H1 (cell line): ENCODE results near the gene MRPL43. TPM values are rescaled to one million over a fixed set of nuclear protein-coding genes. Genes with fewer than 3 reads are reported as not detected.

Experiments used
- CTCF ChIA-PET: fragments of 300-600 bp; sonication (Branson Sonifier 250); formaldehyde crosslinking; loops from one replicate; lab custom pipeline; 2021; ENCODE audit not compliant: partially characterized antibody; lab: Charles Lee
- POLR2A ChIA-PET: fragments of 300-600 bp; sonication (Branson Sonifier 250); formaldehyde crosslinking; loops from one replicate; lab custom pipeline; 2021; ENCODE audit warnings: inconsistent platforms; ENCODE audit not compliant: partially characterized antibody; lab: Charles Lee
- DNase-seq, 2 experiments: peaks; one replicate each; pipeline versions ENCODE4 v3.0.0 to v3.0.0-alpha.2; 2010 to 2022; ENCODE audit warnings: low spot score in 2 of 2, low read depth in 1 of 2, mixed read lengths in 1 of 2
- FAIRE-seq: peaks from 2 replicates; lab custom pipeline; 2011; peaks lifted over from hg19 to GRCh38; lab: Jason Lieb, UNC
- H2AFZ ChIP-seq: 2 replicates; pipeline ENCODE4 v1.8.1; 2012; ENCODE audit warnings: low read length, inconsistent platforms
- H2AK5ac ChIP-seq: 2 replicates; pipeline ENCODE4 v1.6.1; 2013; ENCODE audit warnings: low read depth, low read length
- H2BK120ac ChIP-seq: replicated peaks from 2 replicates; pipeline ENCODE3; 2013; ENCODE audit warnings: low read depth, low read length, inconsistent platforms
- H2BK12ac ChIP-seq: 2 replicates; pipeline ENCODE4 v1.6.1; 2013; ENCODE audit warnings: low read depth, low read length
- H2BK15ac ChIP-seq: 2 replicates; pipeline ENCODE4 v1.6.1; 2013; ENCODE audit warnings: low read length
- H2BK20ac ChIP-seq: 2 replicates; pipeline ENCODE4 v1.6.1; 2013; ENCODE audit warnings: low read length
- H2BK5ac ChIP-seq: 2 replicates; pipeline ENCODE4 v1.6.1; 2013; ENCODE audit warnings: low read depth, low read length
- H3K14ac ChIP-seq: 2 replicates; pipeline ENCODE4 v1.6.1; 2013; ENCODE audit warnings: inconsistent platforms; ENCODE audit not compliant: insufficient read length
- H3K18ac ChIP-seq: 2 replicates; pipeline ENCODE4 v1.6.1; 2013; ENCODE audit warnings: low read length; ENCODE audit errors: extremely low read depth
- H3K23ac ChIP-seq: 2 replicates; pipeline ENCODE4 v1.6.1; 2013; ENCODE audit warnings: inconsistent platforms; ENCODE audit not compliant: insufficient read length
- H3K23me2 ChIP-seq: 2 replicates; pipeline ENCODE4 v1.6.1; 2013; ENCODE audit warnings: low read depth, low read length
- H3K27ac ChIP-seq: 2 replicates; pipeline ENCODE4 v1.6.1; 2011; ENCODE audit warnings: low read depth, low read length, inconsistent platforms
- H3K27me3 ChIP-seq, 4 experiments: replicated peaks in 1 of 4; 1 replicate in 1 of 4; 2 replicates in 3 of 4; pipeline versions ENCODE4 v1.6.1 to v1.8.1; 2011 to 2013; ENCODE audit warnings: low read length in 3 of 4, mild to moderate bottlenecking in 3 of 4, inconsistent platforms in 2 of 4, mixed read lengths in 2 of 4, moderate library complexity in 1 of 4; ENCODE audit not compliant: control insufficient read depth in 3 of 4, insufficient read depth in 3 of 4; ENCODE audit errors: extremely low read depth in 1 of 4
- H3K36me3 ChIP-seq, 4 experiments: 2 replicates each; pipeline versions ENCODE4 v1.6.1 to v1.8.1; 2011 to 2013; ENCODE audit warnings: mild to moderate bottlenecking in 4 of 4, low read length in 3 of 4, moderate library complexity in 2 of 4, control low read depth in 1 of 4, inconsistent platforms in 1 of 4; ENCODE audit not compliant: insufficient read depth in 4 of 4, control insufficient read depth in 2 of 4
- H3K4ac ChIP-seq: replicated peaks from 2 replicates; pipeline ENCODE3; 2013; ENCODE audit warnings: low read length, low read depth, mixed read lengths, inconsistent platforms; ENCODE audit not compliant: insufficient read length
- H3K4me1 ChIP-seq, 4 experiments: replicated peaks in 1 of 4; 1 replicate in 1 of 4; 2 replicates in 3 of 4; pipeline versions ENCODE4 v1.6.1 to v1.8.1; 2011 to 2013; ENCODE audit warnings: low read length in 3 of 4, inconsistent platforms in 2 of 4, mixed read lengths in 1 of 4; ENCODE audit not compliant: insufficient read depth in 4 of 4, control insufficient read depth in 3 of 4
- H3K4me2 ChIP-seq, 2 experiments: 2 replicates each; pipeline versions ENCODE4 v1.6.1 to v1.8.1; 2011 to 2013; ENCODE audit warnings: low read depth in 2 of 2, low read length in 2 of 2, control low read depth in 1 of 2, inconsistent platforms in 1 of 2, mild to moderate bottlenecking in 1 of 2; ENCODE audit not compliant: insufficient read depth in 1 of 2
- H3K4me3 ChIP-seq, 4 experiments: fragments of 200-600, 300-600 bp in 1 of 4; sonication (generic), shearing (Covaris generic), sonication (Bioruptor Twin) in 1 of 4; 2 replicates each; pipeline versions ENCODE4 v1.5.1 to v1.8.1; 2011 to 2016; ENCODE audit warnings: low read length in 4 of 4, low read depth in 3 of 4, control low read depth in 2 of 4, inconsistent platforms in 2 of 4, mild to moderate bottlenecking in 2 of 4, mixed read lengths in 1 of 4, moderate library complexity in 1 of 4; ENCODE audit not compliant: insufficient read depth in 2 of 4; ENCODE audit errors: extremely low read depth in 1 of 4
- H3K56ac ChIP-seq: replicated peaks from 2 replicates; pipeline ENCODE3; 2013; ENCODE audit warnings: low read depth, mild to moderate bottlenecking, mixed read lengths, low read length, inconsistent platforms; ENCODE audit not compliant: insufficient read length
- H3K79me1 ChIP-seq: 2 replicates; pipeline ENCODE4 v1.6.1; 2013; ENCODE audit warnings: low read depth, low read length, control low read depth
- H3K79me2 ChIP-seq, 2 experiments: 2 replicates each; pipeline versions ENCODE4 v1.6.1 to v1.8.1; 2012 to 2013; ENCODE audit warnings: low read length in 2 of 2, mild to moderate bottlenecking in 2 of 2, inconsistent platforms in 1 of 2; ENCODE audit not compliant: insufficient read depth in 2 of 2, control insufficient read depth in 1 of 2
- H3K9ac ChIP-seq, 4 experiments: replicated peaks in 1 of 4; 1 replicate in 1 of 4; 2 replicates in 3 of 4; pipeline versions ENCODE4 v1.6.1 to v1.8.1; 2011 to 2013; ENCODE audit warnings: low read depth in 3 of 4, low read length in 3 of 4, control low read depth in 2 of 4, mild to moderate bottlenecking in 2 of 4, moderate library complexity in 2 of 4, inconsistent platforms in 1 of 4; ENCODE audit errors: extremely low read depth in 1 of 4
- H3K9me3 ChIP-seq, 2 experiments: 2 replicates each; pipeline versions ENCODE4 v1.6.1 to v1.8.1; 2012 to 2013; ENCODE audit warnings: mild to moderate bottlenecking in 2 of 2, moderate library complexity in 2 of 2, control low read depth in 1 of 2, inconsistent platforms in 1 of 2, low read depth in 1 of 2, low read length in 1 of 2, mixed read lengths in 1 of 2; ENCODE audit not compliant: insufficient read depth in 2 of 2
- H4K20me1 ChIP-seq, 2 experiments: replicated peaks in 1 of 2; 2 replicates each; pipeline versions ENCODE3 to v1.8.1; 2011 to 2013; ENCODE audit warnings: inconsistent platforms in 2 of 2, low read length in 2 of 2, mild to moderate bottlenecking in 1 of 2; ENCODE audit not compliant: insufficient read depth in 2 of 2, control insufficient read depth in 1 of 2
- H4K5ac ChIP-seq: 2 replicates; pipeline ENCODE4 v1.6.1; 2013; ENCODE audit warnings: low read length, low read depth, mixed read lengths, inconsistent platforms; ENCODE audit not compliant: insufficient read length
- H4K8ac ChIP-seq: 2 replicates; pipeline ENCODE4 v1.8.0; 2013; ENCODE audit warnings: mild to moderate bottlenecking, moderate library complexity, low read length, inconsistent platforms; ENCODE audit not compliant: insufficient read depth; ENCODE audit errors: extremely low read depth
- H4K91ac ChIP-seq: replicated peaks from 2 replicates; pipeline ENCODE3; 2013; ENCODE audit warnings: low read length, mixed read lengths, inconsistent platforms; ENCODE audit not compliant: insufficient read length
- YY1 ChIP-seq: IDR thresholded peaks from 2 replicates; pipeline ENCODE4 v1.6.1; 2011; ENCODE audit warnings: low read depth, mild to moderate bottlenecking, low read length
- WGBS, 2 experiments: shearing (Covaris generic) in 1 of 2; methylation state at CpG; one replicate each; pipeline versions ENCODE4 v1.1.6 to v1.1.7; 2013 to 2015; ENCODE audit warnings: low lambda C conversion rate in 2 of 2, mixed read lengths in 2 of 2, inconsistent platforms in 1 of 2, low coverage in 1 of 2, missing lambda C conversion rate in 1 of 2; ENCODE audit not compliant: insufficient replicate concordance in 2 of 2, insufficient coverage in 1 of 2, insufficient read length in 1 of 2; ENCODE audit errors: extremely low coverage in 1 of 2, missing lambda C conversion rate in 1 of 2; 5-methylcytosine and 5-hydroxymethylcytosine counted together
- polyA plus RNA-seq, 7 experiments: library from polyadenylated mRNA; depleted of rRNA in 3 of 7; stranded (reverse) in 5 of 7; unstranded in 2 of 7; fragments of >200 nt in 5 of 7; fragments of 200-250 nt in 2 of 7; gene quantifications; 1 replicate in 5 of 7; 2 replicates in 1 of 7; 4 replicates in 1 of 7; pipeline versions ENCODE4 v1.2.1 to v1.2.3, GENCODE V29; 2011 to 2013; ENCODE audit warnings: missing spikeins in 2 of 7, mixed read lengths in 2 of 7
- total RNA-seq: library from RNA; stranded (reverse); fragmentation: NEBNext Ultra II Directional; extraction: Animal tissue kit (Norgen Biotek cat#: 25700); gene quantifications from 2 replicates; pipeline ENCODE4 v1.2.1, GENCODE V29; 2021

MRPL43 gene
- total and polyA plus RNA-seq, 2 of the 8 experiments (the other 6 are each of a cell fraction or from before 2014, with no cell fraction given): 74.1 to 149 TPM

- Histone ChIP-seq H3K4me1 (peaks cover 0 to 26% (median 21%) of the 10 kb centered on the region in 4 experiments; a peak in 6 of 7 replicates), H3K18ac (no peak overlapping the region), H2BK12ac (no peak overlapping the region), H2BK15ac (no peak overlapping the region), H2BK5ac (no peak overlapping the region), H3K14ac (no peak overlapping the region), H3K79me2 (no peaks in the 10 kb centered on the region), H2BK120ac (no peak overlapping the region), H3K4me3 (no peak overlapping the region), H3K9ac (no peak overlapping the region), H3K79me1 (no peaks in the 10 kb centered on the region; the same call in 1 of the 2 replicates), H3K4me2 (no peak overlapping the region; a peak in 1 of 4 replicates), H4K20me1 (peaks cover 0 to 3% of the 10 kb centered on the region in 2 experiments), H3K4ac (no peak overlapping the region), H3K27me3 (peaks cover 1 to 45% (median 37%) of the 10 kb centered on the region in 4 experiments), H3K9me3 (no peaks in the 10 kb centered on the region), H2AFZ (no peak overlapping the region), H3K27ac (no peak overlapping the region), H3K36me3 (no peaks in the 10 kb centered on the region), H3K23ac (no peak overlapping the region), H4K91ac (no peak overlapping the region), H4K8ac (no peak overlapping the region), H3K56ac (no peak overlapping the region), H2AK5ac (no peak overlapping the region), H2BK20ac (no peak overlapping the region), H4K5ac (no peak overlapping the region), H3K23me2 (peaks cover 17% of the 10 kb centered on the region)
- FAIRE-seq (no peak), DNase-seq (no peak)
- ChIA-PET POLR2A (no interaction called here), CTCF (interaction anchor here (11.4 to 51.8 kb wide), 2 partner anchors 16 to 41 kb away, joined by 145 to 2176 read pairs; partner anchors contain the start of gene KAZALD1)
- no peak for TF ChIP-seq YY1
- 78% methylated on average over 3 of the region's 3 CpGs; no CpG with 5 or more reads in 1 of the 2 experiments for WGBS, 2 experiments
Observed at GRCh38 chr10:101033276-101033675, 46.0 kb upstream of the MRPL43 start.
